Endothelial cell of umbilical vein (primary cell): ENCODE data around the gene MAGI1. TPM values are rescaled to one million over a fixed set of nuclear protein-coding genes. Genes with fewer than 3 reads are reported as not detected.

Source experiments
- BruUV-seq: library from RNA; stranded (reverse); fragments of 400-500 nt; replicated peaks from 2 replicates; lab custom pipeline; 2021; lab: Mats Ljungman, UMichigan
- CTCF ChIA-PET: fragments of 300-600, 350-600 bp; sonication (Branson Sonifier 250); formaldehyde crosslinking; loops from one replicate; lab custom pipeline; 2021; ENCODE audit warnings: antibody characterized with exemption, inconsistent platforms; lab: Charles Lee
- POLR2A ChIA-PET: fragments of 300-600, 350-600 bp; sonication (Branson Sonifier 250); formaldehyde crosslinking; loops from one replicate; lab custom pipeline; 2021; ENCODE audit warnings: antibody characterized with exemption, inconsistent platforms; lab: Charles Lee
- DNase-seq: peaks from one replicate; pipeline ENCODE4 v3.0.0-alpha.2; 2011; ENCODE audit warnings: low read depth, low spot score
- FAIRE-seq: peaks from 2 replicates; lab custom pipeline; 2011; peaks lifted over from hg19 to GRCh38; lab: Jason Lieb, UNC
- H2AFZ ChIP-seq: 2 replicates; pipeline ENCODE4 v1.6.0; 2012; ENCODE audit warnings: low read depth, low read length, control low read depth, inconsistent platforms
- H3K27ac ChIP-seq: 2 replicates; pipeline ENCODE4 v1.5.1; 2011; ENCODE audit warnings: low read depth, mild to moderate bottlenecking, control low read depth, low read length, moderate library complexity; ENCODE audit not compliant: insufficient read depth
- H3K27me3 ChIP-seq, 2 experiments: 2 replicates each; pipeline versions ENCODE4 v1.6.0 to v1.6.1; 2011; ENCODE audit warnings: low read length in 2 of 2, mixed read lengths in 1 of 2; ENCODE audit not compliant: control insufficient read depth in 2 of 2, insufficient read depth in 2 of 2
- H3K36me3 ChIP-seq, 2 experiments: 2 replicates in 1 of 2; 3 replicates in 1 of 2; pipeline ENCODE4 v1.5.1; 2011; ENCODE audit warnings: low read length in 2 of 2, mild to moderate bottlenecking in 1 of 2, moderate library complexity in 1 of 2; ENCODE audit not compliant: control insufficient read depth in 2 of 2, insufficient read depth in 2 of 2; ENCODE audit errors: extremely low read depth in 1 of 2
- H3K4me1 ChIP-seq: 3 replicates; pipeline ENCODE4 v1.5.1; 2011; ENCODE audit warnings: mild to moderate bottlenecking, low read length; ENCODE audit not compliant: control insufficient read depth, insufficient read depth; ENCODE audit errors: extremely low read depth
- H3K4me2 ChIP-seq: 2 replicates; pipeline ENCODE4 v1.6.1; 2011; ENCODE audit warnings: low read length, control low read depth, mixed read lengths; ENCODE audit not compliant: insufficient read depth
- H3K4me3 ChIP-seq, 3 experiments: fragments of 200-600 bp in 1 of 3; sonication (generic), shearing (Covaris generic) in 1 of 3; replicated peaks in 1 of 3; 2 replicates each; pipeline ENCODE4 v1.5.1; 2011 to 2016; ENCODE audit warnings: control low read depth in 3 of 3, low read length in 3 of 3, mild to moderate bottlenecking in 2 of 3, inconsistent platforms in 1 of 3, low read depth in 1 of 3, moderate library complexity in 1 of 3; ENCODE audit not compliant: insufficient read depth in 1 of 3
- H3K79me2 ChIP-seq: 2 replicates; pipeline ENCODE4 v1.6.0; 2012; ENCODE audit warnings: low read length, inconsistent platforms; ENCODE audit not compliant: control insufficient read depth, insufficient read depth
- H3K9ac ChIP-seq: replicated peaks from 2 replicates; pipeline ENCODE3; 2011; ENCODE audit warnings: low read length, control low read depth; ENCODE audit not compliant: insufficient read depth; ENCODE audit errors: extremely low read depth
- H3K9me1 ChIP-seq: replicated peaks from 3 replicates; pipeline ENCODE4 v1.6.0; 2011; ENCODE audit warnings: mild to moderate bottlenecking, low read length; ENCODE audit not compliant: control insufficient read depth, insufficient read depth; ENCODE audit errors: extremely low read depth
- H3K9me3 ChIP-seq: replicated peaks from 2 replicates; pipeline ENCODE4 v1.5.1; 2012; ENCODE audit warnings: low read length, inconsistent platforms; ENCODE audit not compliant: control insufficient read depth, insufficient read depth
- H4K20me1 ChIP-seq: replicated peaks from 2 replicates; pipeline ENCODE3; 2011; ENCODE audit warnings: mild to moderate bottlenecking, low read length; ENCODE audit not compliant: control insufficient read depth, insufficient read depth; ENCODE audit errors: extremely low read depth
- EZH2 ChIP-seq: IDR thresholded peaks from 2 replicates; pipeline ENCODE4 v1.6.1; 2012; ENCODE audit warnings: borderline replicate concordance, low read depth, mild to moderate bottlenecking, moderate library complexity, low read length, inconsistent platforms; ENCODE audit not compliant: severe bottlenecking
- FOS ChIP-seq: IDR thresholded peaks from 2 replicates; pipeline ENCODE4 v1.6.1; 2011; ENCODE audit warnings: mild to moderate bottlenecking, low read length, moderate library complexity, borderline replicate concordance; ENCODE audit not compliant: insufficient read depth
- GATA2 ChIP-seq: IDR thresholded peaks from 2 replicates; pipeline ENCODE4 v1.7.0; 2011; ENCODE audit warnings: low read depth, mild to moderate bottlenecking, moderate library complexity, mixed read lengths, low read length; ENCODE audit not compliant: insufficient read length, insufficient read depth
- JUN ChIP-seq: IDR thresholded peaks from 2 replicates; pipeline ENCODE4 v1.6.1; 2011; ENCODE audit warnings: borderline replicate concordance, low read depth; ENCODE audit not compliant: insufficient read length, insufficient read depth
- MYC ChIP-seq: IDR thresholded peaks from one replicate; pipeline ENCODE4 v1.6.1; 2011; ENCODE audit warnings: mild to moderate bottlenecking, low read depth, low read length
- POLR2A ChIP-seq: IDR thresholded peaks from 2 replicates; pipeline ENCODE4 v1.6.1; 2012; ENCODE audit warnings: low read depth, mild to moderate bottlenecking, control low read depth, low read length
- POLR2AphosphoS5 ChIP-seq: IDR thresholded peaks from 2 replicates; pipeline ENCODE4 v1.6.1; 2012; ENCODE audit warnings: low read depth, mild to moderate bottlenecking, control low read depth, low read length, moderate library complexity; ENCODE audit not compliant: insufficient read depth
- dilution Hi-C: fragments of 300-500 bp; cut with MboI; formaldehyde crosslinking; loops from one replicate; pipeline ENCODE4 v1.15.0; 2019; ENCODE audit warnings: low sequenced_read_pairs; ENCODE audit not compliant: extremely low pct_ligation_motif_present
- intact Hi-C: fragments of 100-400 bp; cut with micrococcal nuclease; formaldehyde crosslinking; loops from one replicate; pipeline ENCODE4 v1.10.0; 2022
- polyA plus RNA-seq, 4 experiments: library from polyadenylated mRNA; depleted of rRNA in 3 of 4; stranded (reverse) in 3 of 4; unstranded in 1 of 4; fragments of >200 nt; gene quantifications; 2 replicates each; pipeline versions ENCODE4 v1.2.1 to v1.2.3, GENCODE V29; 2011 to 2012; ENCODE audit warnings: missing spikeins in 1 of 4
- total RNA-seq: library from RNA; stranded (reverse); gene quantifications from 2 replicates; pipeline ENCODE4 v1.2.3, GENCODE V29; 2021
- TF ChIP-seq, protein P1 (sequence below), 2 donors: IDR thresholded peaks; 1 replicate in 1 of 2; 2 replicates in 1 of 2; pipeline ENCODE4 v1.5.1; 2011; ENCODE audit warnings: low read length in 2 of 2, mild to moderate bottlenecking in 2 of 2, moderate library complexity in 2 of 2, control low read depth in 1 of 2, inconsistent platforms in 1 of 2, low read depth in 1 of 2; ENCODE audit not compliant: insufficient read depth in 1 of 2; ENCODE audit errors: extremely low read depth in 1 of 2
- TF ChIP-seq, protein P2 (sequence below): IDR thresholded peaks from 2 replicates; pipeline ENCODE4 v1.6.1; 2011; ENCODE audit not compliant: insufficient read depth, insufficient read length

The MAGI1 gene
- total and polyA plus RNA-seq, 2 donors (not counting 3 experiments of a cell fraction or from before 2014, with no cell fraction given), result 10.1 to 47.9 TPM

DNA sequence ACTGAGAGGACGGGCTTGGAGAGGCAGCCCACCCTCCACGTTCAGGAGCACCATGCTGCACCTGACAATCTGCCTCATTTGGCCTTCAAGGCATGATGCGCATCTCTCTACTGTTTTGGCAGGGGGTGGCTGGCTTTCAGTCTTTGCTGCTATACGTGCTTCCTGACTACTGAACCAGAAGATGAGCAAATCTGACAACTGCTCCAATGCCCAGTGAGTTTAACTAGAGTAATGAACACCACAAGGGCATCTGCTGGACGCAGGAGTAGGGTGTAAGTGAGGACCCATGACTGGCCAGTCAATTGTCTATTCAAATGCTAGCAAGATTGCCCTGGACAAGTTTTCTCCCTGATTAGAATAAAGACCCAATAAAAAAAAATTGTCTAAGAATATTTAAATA, 335.7 kb downstream of the MAGI1 start:
- no peak overlapping the region for H3K9ac ChIP-seq
- H3K9me3 ChIP-seq, result no peaks in the 10 kb centered on the region
- no peak for TF ChIP-seq FOS
- no peak for TF ChIP-seq POLR2A
- no peak for TF ChIP-seq MYC
- TF ChIP-seq, protein P1, sequence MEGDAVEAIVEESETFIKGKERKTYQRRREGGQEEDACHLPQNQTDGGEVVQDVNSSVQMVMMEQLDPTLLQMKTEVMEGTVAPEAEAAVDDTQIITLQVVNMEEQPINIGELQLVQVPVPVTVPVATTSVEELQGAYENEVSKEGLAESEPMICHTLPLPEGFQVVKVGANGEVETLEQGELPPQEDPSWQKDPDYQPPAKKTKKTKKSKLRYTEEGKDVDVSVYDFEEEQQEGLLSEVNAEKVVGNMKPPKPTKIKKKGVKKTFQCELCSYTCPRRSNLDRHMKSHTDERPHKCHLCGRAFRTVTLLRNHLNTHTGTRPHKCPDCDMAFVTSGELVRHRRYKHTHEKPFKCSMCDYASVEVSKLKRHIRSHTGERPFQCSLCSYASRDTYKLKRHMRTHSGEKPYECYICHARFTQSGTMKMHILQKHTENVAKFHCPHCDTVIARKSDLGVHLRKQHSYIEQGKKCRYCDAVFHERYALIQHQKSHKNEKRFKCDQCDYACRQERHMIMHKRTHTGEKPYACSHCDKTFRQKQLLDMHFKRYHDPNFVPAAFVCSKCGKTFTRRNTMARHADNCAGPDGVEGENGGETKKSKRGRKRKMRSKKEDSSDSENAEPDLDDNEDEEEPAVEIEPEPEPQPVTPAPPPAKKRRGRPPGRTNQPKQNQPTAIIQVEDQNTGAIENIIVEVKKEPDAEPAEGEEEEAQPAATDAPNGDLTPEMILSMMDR (IDR thresholded peaks at IDR 0.05; ENCODE audit: extremely low read depth in 1 of 2, insufficient read depth in 1 of 2, low read depth in 1 of 2, low read length in 2 of 2), result no peak
- TF ChIP-seq, protein P2, sequence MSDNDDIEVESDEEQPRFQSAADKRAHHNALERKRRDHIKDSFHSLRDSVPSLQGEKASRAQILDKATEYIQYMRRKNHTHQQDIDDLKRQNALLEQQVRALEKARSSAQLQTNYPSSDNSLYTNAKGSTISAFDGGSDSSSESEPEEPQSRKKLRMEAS, result no peak
- no peak for TF ChIP-seq JUN
- TF ChIP-seq GATA2, result no peak
- TF ChIP-seq EZH2, result no peak
- TF ChIP-seq POLR2AphosphoS5, result no peak
- no peaks in the 10 kb centered on the region for H4K20me1 ChIP-seq
- dilution Hi-C loops, result no loop called here
- H3K36me3 ChIP-seq, result no peaks in the 10 kb centered on the region
- FAIRE-seq (no peak), DNase-seq (no peak)
- H2AFZ ChIP-seq, result no peak overlapping the region
- H3K27ac ChIP-seq, result no peak overlapping the region
- no peaks in the 10 kb centered on the region for H3K27me3 ChIP-seq
- intact Hi-C loops, result no loop called here
- POLR2A ChIA-PET, result no interaction called here
- H3K4me1 ChIP-seq, result no peaks in the 10 kb centered on the region
- H3K4me3 ChIP-seq, result no peak overlapping the region
- no TSS peak for BruUV-seq
- H3K4me2 ChIP-seq, result no peak overlapping the region
- CTCF ChIA-PET, result no interaction called here
- H3K9me1 ChIP-seq, result no peaks in the 10 kb centered on the region
- H3K79me2 ChIP-seq, result no peaks in the 10 kb centered on the region
